H9 (cell line): ENCODE data around the gene NRROS. TPM values are rescaled to one million over a fixed set of nuclear protein-coding genes. Genes with fewer than 3 reads are reported as not detected.

Experiments used
- DNase-seq: peaks from one replicate; pipeline ENCODE4 v3.0.0-alpha.2; 2017
- H2AFZ ChIP-seq: one replicate; pipeline ENCODE4 v1.6.1; 2013; ENCODE audit warnings: mild to moderate bottlenecking, low read length, control low read depth, moderate library complexity
- H2AK5ac ChIP-seq: 2 replicates; pipeline ENCODE4 v1.6.1; 2013; ENCODE audit warnings: low read length, control low read depth, mixed read lengths; ENCODE audit not compliant: insufficient read length
- H2BK120ac ChIP-seq: one replicate; pipeline ENCODE4 v1.6.1; 2013; ENCODE audit warnings: low read depth, mild to moderate bottlenecking, low read length, control low read depth, inconsistent platforms; ENCODE audit not compliant: poor library complexity, severe bottlenecking
- H2BK12ac ChIP-seq: 2 replicates; pipeline ENCODE4 v1.6.1; 2013; ENCODE audit warnings: low read length, control low read depth, mixed read lengths, low read depth; ENCODE audit not compliant: insufficient read length
- H2BK15ac ChIP-seq: 2 replicates; pipeline ENCODE4 v1.6.1; 2013; ENCODE audit warnings: low read depth, low read length, control low read depth
- H2BK20ac ChIP-seq: one replicate; pipeline ENCODE4 v1.6.1; 2013; ENCODE audit warnings: low read depth, mild to moderate bottlenecking, low read length, control low read depth, inconsistent platforms; ENCODE audit not compliant: poor library complexity, severe bottlenecking
- H2BK5ac ChIP-seq: 2 replicates; pipeline ENCODE4 v1.6.1; 2013; ENCODE audit warnings: low read length, control low read depth, mixed read lengths; ENCODE audit not compliant: insufficient read length
- H3K14ac ChIP-seq: 2 replicates; pipeline ENCODE4 v1.6.1; 2013; ENCODE audit warnings: low read length, control low read depth; ENCODE audit not compliant: insufficient read depth
- H3K18ac ChIP-seq: 2 replicates; pipeline ENCODE4 v1.6.1; 2013; ENCODE audit warnings: low read depth, mild to moderate bottlenecking, mixed read lengths, low read length, control low read depth; ENCODE audit not compliant: insufficient read length
- H3K23ac ChIP-seq: 2 replicates; pipeline ENCODE4 v1.6.1; 2013; ENCODE audit warnings: low read length, control low read depth, mixed read lengths, low read depth; ENCODE audit not compliant: insufficient read length
- H3K23me2 ChIP-seq: 2 replicates; pipeline ENCODE4 v1.6.1; 2013; ENCODE audit warnings: low read depth, mild to moderate bottlenecking, mixed read lengths, low read length, control low read depth; ENCODE audit not compliant: insufficient read length, poor library complexity, severe bottlenecking
- H3K27ac ChIP-seq: 2 replicates; pipeline ENCODE4 v1.5.1; 2013; ENCODE audit warnings: low read length, control low read depth, mixed read lengths, low read depth; ENCODE audit not compliant: insufficient read length
- H3K27me3 ChIP-seq: 2 replicates; pipeline ENCODE4 v1.6.1; 2013; ENCODE audit warnings: low read length, control low read depth, inconsistent platforms; ENCODE audit not compliant: insufficient read depth
- H3K4ac ChIP-seq: 2 replicates; pipeline ENCODE4 v1.6.1; 2013; ENCODE audit warnings: low read depth, mild to moderate bottlenecking, control low read depth, inconsistent platforms, low read length, moderate library complexity
- H3K4me1 ChIP-seq: 2 replicates; pipeline ENCODE4 v1.6.1; 2013; ENCODE audit warnings: low read length, control low read depth, inconsistent platforms; ENCODE audit not compliant: insufficient read depth
- H3K4me2 ChIP-seq: 2 replicates; pipeline ENCODE4 v1.6.1; 2013; ENCODE audit warnings: low read length, control low read depth, mixed read lengths; ENCODE audit not compliant: insufficient read length, insufficient read depth
- H3K56ac ChIP-seq: 2 replicates; pipeline ENCODE4 v1.6.1; 2013; ENCODE audit warnings: low read depth, mild to moderate bottlenecking, mixed read lengths, low read length, control low read depth; ENCODE audit not compliant: insufficient read length
- H3K79me1 ChIP-seq: 2 replicates; pipeline ENCODE4 v1.6.1; 2013; ENCODE audit warnings: low read depth, mild to moderate bottlenecking, moderate library complexity, low read length, control low read depth, inconsistent platforms; ENCODE audit not compliant: insufficient read depth, poor library complexity, severe bottlenecking
- H3K79me2 ChIP-seq: 2 replicates; pipeline ENCODE4 v1.6.1; 2013; ENCODE audit warnings: low read length, control low read depth, inconsistent platforms; ENCODE audit not compliant: insufficient read depth
- H3K9ac ChIP-seq: 2 replicates; pipeline ENCODE4 v1.6.1; 2013; ENCODE audit warnings: low read length, control low read depth, mixed read lengths; ENCODE audit not compliant: insufficient read length; ENCODE audit errors: extremely low read depth
- H3K9me3 ChIP-seq: one replicate; pipeline ENCODE4 v1.6.1; 2013; ENCODE audit warnings: low read depth, low read length, inconsistent platforms; ENCODE audit not compliant: control insufficient read depth
- H3T11ph ChIP-seq: one replicate; pipeline ENCODE4 v1.6.1; 2013; ENCODE audit warnings: mild to moderate bottlenecking, low read length, control low read depth, inconsistent platforms
- H4K20me1 ChIP-seq: one replicate; pipeline ENCODE4 v1.6.1; 2013; ENCODE audit not compliant: control insufficient read depth, insufficient read length, insufficient read depth
- H4K5ac ChIP-seq: 2 replicates; pipeline ENCODE4 v1.6.1; 2013; ENCODE audit warnings: low read depth, mild to moderate bottlenecking, mixed read lengths, low read length, control low read depth; ENCODE audit not compliant: insufficient read length
- H4K8ac ChIP-seq: replicated peaks from 2 replicates; pipeline ENCODE4 v1.6.1; 2013; ENCODE audit warnings: low read length, control low read depth, mixed read lengths, low read depth; ENCODE audit not compliant: insufficient read length
- H4K91ac ChIP-seq: 2 replicates; pipeline ENCODE4 v1.6.1; 2013; ENCODE audit warnings: low read depth, mild to moderate bottlenecking, moderate library complexity, mixed read lengths, low read length, control low read depth; ENCODE audit not compliant: insufficient read length
- H3K27ac Mint-ChIP-seq, 3 experiments: 2 replicates in 2 of 3; 3 replicates in 1 of 3; pipeline ENCODE4 v1.8.0; 2020 to 2021; ENCODE audit warnings: mixed read lengths in 3 of 3, mild to moderate bottlenecking in 1 of 3, moderate library complexity in 1 of 3
- H3K27me3 Mint-ChIP-seq: 2 replicates; pipeline ENCODE4 v1.8.0; 2021; ENCODE audit warnings: low read depth, mild to moderate bottlenecking, moderate library complexity, mixed read lengths
- H3K36me3 Mint-ChIP-seq, 3 experiments: 2 replicates in 2 of 3; 3 replicates in 1 of 3; pipeline ENCODE4 v1.8.0; 2020 to 2021; ENCODE audit warnings: low read depth in 3 of 3, mixed read lengths in 3 of 3; ENCODE audit not compliant: insufficient read depth in 1 of 3
- H3K4me1 Mint-ChIP-seq, 2 experiments: 2 replicates each; pipeline ENCODE4 v1.8.0; 2020; ENCODE audit warnings: mixed read lengths in 2 of 2
- H3K4me3 Mint-ChIP-seq, 2 experiments: 2 replicates in 1 of 2; 3 replicates in 1 of 2; pipeline ENCODE4 v1.8.0; 2020 to 2021; ENCODE audit warnings: mild to moderate bottlenecking in 2 of 2, mixed read lengths in 2 of 2, moderate library complexity in 1 of 2
- H3K9me3 Mint-ChIP-seq, 2 experiments: 2 replicates in 1 of 2; 3 replicates in 1 of 2; pipeline ENCODE4 v1.8.0; 2020; ENCODE audit warnings: mild to moderate bottlenecking in 2 of 2, mixed read lengths in 2 of 2, moderate library complexity in 1 of 2
- WGBS: extraction: QIAGEN DNeasy Blood & Tissue Kit; methylation state at CpG from one replicate; pipeline ENCODE4 v1.1.7; 2013; ENCODE audit warnings: missing lambda C conversion rate, low lambda C conversion rate, mixed read lengths; ENCODE audit not compliant: insufficient read length; ENCODE audit errors: extremely low coverage; 5-methylcytosine and 5-hydroxymethylcytosine counted together
- total RNA-seq: library from RNA; stranded (reverse); gene quantifications from 2 replicates; pipeline ENCODE4 v1.2.1, GENCODE V29; 2021
- TF ChIP-seq, protein P1 (sequence below): fragments of 200-600 bp; sonication (generic); conservative IDR thresholded peaks from 3 replicates; pipeline ENCODE4 v1.8.0; 2021; ENCODE audit warnings: antibody characterized with exemption, mild to moderate bottlenecking

NRROS gene
- total RNA-seq, 1 experiment from 2014 or later: 4.0 TPM

DNA sequence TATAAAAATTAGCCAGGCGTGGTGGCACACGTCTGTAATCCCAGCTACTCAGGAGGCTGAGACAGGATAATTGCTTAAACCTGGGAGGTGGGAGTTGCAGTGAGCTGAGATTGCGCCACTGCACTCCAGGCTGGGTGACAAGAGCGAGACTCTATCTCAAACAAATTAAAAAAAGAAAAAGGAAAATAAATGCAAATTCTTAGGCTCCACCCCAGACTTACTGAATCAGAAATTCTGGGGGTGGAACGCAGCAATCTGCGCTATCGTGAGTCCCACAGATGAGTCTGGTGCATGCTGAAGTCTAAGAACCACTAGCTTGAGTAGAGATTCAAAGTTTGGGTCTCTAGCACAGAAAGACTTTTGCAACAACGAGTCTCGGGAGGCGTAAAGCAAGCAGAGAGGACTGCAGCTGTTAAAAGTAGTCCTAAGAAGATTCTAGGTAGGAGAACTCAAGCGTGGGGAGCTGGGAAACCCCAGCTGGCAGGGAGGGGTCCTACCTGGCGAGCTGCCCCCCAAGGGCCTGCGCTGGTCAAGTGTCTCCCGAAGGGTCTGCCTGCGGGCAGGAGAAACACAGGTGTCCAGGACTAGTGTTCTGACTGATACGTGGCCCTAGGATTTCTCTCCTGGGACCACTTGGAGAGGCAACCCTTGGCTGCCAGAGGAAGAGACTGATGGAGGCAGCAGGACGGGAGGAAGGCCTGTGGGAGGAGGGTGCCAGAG, 50.6 kb downstream of the NRROS start:
- Histone ChIP-seq H3K14ac (no peak overlapping the region), H3K4ac (no peak overlapping the region), H3K18ac (no peak overlapping the region), H2BK12ac (no peak overlapping the region), H4K5ac (no peak overlapping the region), H3K9ac (no peak overlapping the region), H4K20me1 (no peaks in the 10 kb centered on the region), H2AFZ (no peak overlapping the region), H2BK15ac (no peak overlapping the region), H2BK5ac (no peak overlapping the region), H3K27ac (no peak overlapping the region), H3K4me2 (no peak overlapping the region), H3K79me1 (no peaks in the 10 kb centered on the region), H2BK20ac (no peak overlapping the region), H3K4me1 (no peaks in the 10 kb centered on the region; the same call in 1 of the 2 replicates), H3K56ac (no peak overlapping the region), H3K9me3 (no peaks in the 10 kb centered on the region), H3K79me2 (no peaks in the 10 kb centered on the region), H4K91ac (no peak overlapping the region), H2AK5ac (no peak overlapping the region), H3K27me3 (no peaks in the 10 kb centered on the region), H3K23me2 (no peaks in the 10 kb centered on the region), H3K23ac (no peak overlapping the region), H2BK120ac (no peak overlapping the region), H4K8ac (no peak overlapping the region), H3T11ph (no peak overlapping the region)
- Mint-ChIP-seq H3K4me1 (peaks cover 9 to 10% of the 10 kb centered on the region in 2 experiments), H3K27ac (peak overlapping the region in 1 of 3 experiments; percentile 57; a peak in 1 of 7 replicates), H3K27me3 (no peaks in the 10 kb centered on the region), H3K9me3 (peaks cover 0 to 2% of the 10 kb centered on the region in 2 experiments; a peak in 1 of 5 replicates), H3K36me3 (no peaks in the 10 kb centered on the region), H3K4me3 (no peak overlapping the region)
- no CpG with 5 or more reads among the region's 17 CpGs for WGBS
- TF ChIP-seq, protein P1, sequence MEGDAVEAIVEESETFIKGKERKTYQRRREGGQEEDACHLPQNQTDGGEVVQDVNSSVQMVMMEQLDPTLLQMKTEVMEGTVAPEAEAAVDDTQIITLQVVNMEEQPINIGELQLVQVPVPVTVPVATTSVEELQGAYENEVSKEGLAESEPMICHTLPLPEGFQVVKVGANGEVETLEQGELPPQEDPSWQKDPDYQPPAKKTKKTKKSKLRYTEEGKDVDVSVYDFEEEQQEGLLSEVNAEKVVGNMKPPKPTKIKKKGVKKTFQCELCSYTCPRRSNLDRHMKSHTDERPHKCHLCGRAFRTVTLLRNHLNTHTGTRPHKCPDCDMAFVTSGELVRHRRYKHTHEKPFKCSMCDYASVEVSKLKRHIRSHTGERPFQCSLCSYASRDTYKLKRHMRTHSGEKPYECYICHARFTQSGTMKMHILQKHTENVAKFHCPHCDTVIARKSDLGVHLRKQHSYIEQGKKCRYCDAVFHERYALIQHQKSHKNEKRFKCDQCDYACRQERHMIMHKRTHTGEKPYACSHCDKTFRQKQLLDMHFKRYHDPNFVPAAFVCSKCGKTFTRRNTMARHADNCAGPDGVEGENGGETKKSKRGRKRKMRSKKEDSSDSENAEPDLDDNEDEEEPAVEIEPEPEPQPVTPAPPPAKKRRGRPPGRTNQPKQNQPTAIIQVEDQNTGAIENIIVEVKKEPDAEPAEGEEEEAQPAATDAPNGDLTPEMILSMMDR: no peak
- DNase-seq: no peak
